Thoracic aorta (tissue), 2 donors: ENCODE results near the gene DPPA4. TPM values are rescaled to one million over a fixed set of nuclear protein-coding genes. Genes with fewer than 3 reads are reported as not detected.

Experiments
- ATAC-seq: fragments of 150-250 bp; one replicate; pipeline ENCODE4 v1.8.0; 2017; ENCODE audit warnings: low read depth; ENCODE audit not compliant: insufficient number of reproducible peaks, low FRiP score
- DNase-seq: peaks from one replicate; pipeline ENCODE4 v3.0.0-alpha.2; 2020; ENCODE audit warnings: low spot score
- H3K27ac ChIP-seq, 2 donors: fragments of 200-600 bp; sonication (generic); 1 replicate in 1 of 2; 2 replicates in 1 of 2; pipeline ENCODE4 v1.5.1; 2016; ENCODE audit warnings: mild to moderate bottlenecking in 2 of 2, moderate library complexity in 2 of 2
- H3K27me3 ChIP-seq: fragments of 200-600 bp; sonication (generic); replicated peaks from 2 replicates; pipeline ENCODE4 v1.6.0; 2016; ENCODE audit warnings: mild to moderate bottlenecking; ENCODE audit not compliant: insufficient read depth
- H3K36me3 ChIP-seq: fragments of 200-600 bp; sonication (generic); one replicate; pipeline ENCODE4 v1.5.1; 2016
- H3K4me1 ChIP-seq, 2 donors: fragments of 200-600 bp; sonication (generic); 1 replicate in 1 of 2; 2 replicates in 1 of 2; pipeline versions ENCODE4 v1.5.1 to v1.6.0; 2016; ENCODE audit warnings: low read depth in 2 of 2, mild to moderate bottlenecking in 1 of 2; ENCODE audit not compliant: control insufficient read depth in 1 of 2
- H3K4me3 ChIP-seq: fragments of 200-600 bp; sonication (generic); 2 replicates; pipeline ENCODE4 v1.5.1; 2016; ENCODE audit warnings: mild to moderate bottlenecking
- H3K9me3 ChIP-seq: fragments of 200-600 bp; sonication (generic); 2 replicates; pipeline ENCODE4 v1.5.1; 2016
- total RNA-seq, 2 donors: library from RNA; depleted of rRNA; stranded (reverse); fragments of >200 nt; gene quantifications; one replicate each; pipeline versions ENCODE4 v1.1.0 to v1.2.3, GENCODE V29; 2016
- TF ChIP-seq, protein P1 (sequence below): fragments of 200-600 bp; sonication (generic); IDR thresholded peaks from one replicate; pipeline ENCODE4 v1.5.1; 2019; ENCODE audit warnings: antibody characterized with exemption

The DPPA4 gene
- total RNA-seq, 2 donors from 2014 or later = not detected

DNA sequence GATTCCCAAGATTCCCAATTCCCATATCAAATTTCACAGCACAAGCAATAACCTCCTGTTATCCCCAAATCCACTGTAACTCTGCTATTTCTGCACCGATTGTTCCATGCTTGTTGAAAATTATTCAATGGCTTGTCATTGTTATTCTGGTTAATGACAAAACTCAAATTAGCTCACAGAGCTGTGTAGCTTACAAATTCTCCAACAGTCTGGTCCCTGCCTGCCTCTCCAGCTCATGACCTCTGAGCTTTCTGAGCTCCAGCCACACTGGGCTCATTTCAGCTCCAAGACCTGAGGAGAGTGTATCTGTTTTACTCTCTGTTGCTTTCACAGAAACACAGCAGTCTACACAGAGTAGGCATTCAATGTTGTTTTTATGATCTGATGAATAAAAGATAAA is 24.3 kb downstream of the DPPA4 start:
- Histone ChIP-seq H3K9me3 (no peaks in the 10 kb centered on the region), H3K4me1 (no peaks in the 10 kb centered on the region), H3K36me3 (no peaks in the 10 kb centered on the region), H3K4me3 (no peak overlapping the region), H3K27me3 (no peaks in the 10 kb centered on the region), H3K27ac (no peak overlapping the region)
- TF ChIP-seq, protein P1, sequence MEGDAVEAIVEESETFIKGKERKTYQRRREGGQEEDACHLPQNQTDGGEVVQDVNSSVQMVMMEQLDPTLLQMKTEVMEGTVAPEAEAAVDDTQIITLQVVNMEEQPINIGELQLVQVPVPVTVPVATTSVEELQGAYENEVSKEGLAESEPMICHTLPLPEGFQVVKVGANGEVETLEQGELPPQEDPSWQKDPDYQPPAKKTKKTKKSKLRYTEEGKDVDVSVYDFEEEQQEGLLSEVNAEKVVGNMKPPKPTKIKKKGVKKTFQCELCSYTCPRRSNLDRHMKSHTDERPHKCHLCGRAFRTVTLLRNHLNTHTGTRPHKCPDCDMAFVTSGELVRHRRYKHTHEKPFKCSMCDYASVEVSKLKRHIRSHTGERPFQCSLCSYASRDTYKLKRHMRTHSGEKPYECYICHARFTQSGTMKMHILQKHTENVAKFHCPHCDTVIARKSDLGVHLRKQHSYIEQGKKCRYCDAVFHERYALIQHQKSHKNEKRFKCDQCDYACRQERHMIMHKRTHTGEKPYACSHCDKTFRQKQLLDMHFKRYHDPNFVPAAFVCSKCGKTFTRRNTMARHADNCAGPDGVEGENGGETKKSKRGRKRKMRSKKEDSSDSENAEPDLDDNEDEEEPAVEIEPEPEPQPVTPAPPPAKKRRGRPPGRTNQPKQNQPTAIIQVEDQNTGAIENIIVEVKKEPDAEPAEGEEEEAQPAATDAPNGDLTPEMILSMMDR = no peak
- no peak for DNase-seq
- no peak for ATAC-seq

DNA sequence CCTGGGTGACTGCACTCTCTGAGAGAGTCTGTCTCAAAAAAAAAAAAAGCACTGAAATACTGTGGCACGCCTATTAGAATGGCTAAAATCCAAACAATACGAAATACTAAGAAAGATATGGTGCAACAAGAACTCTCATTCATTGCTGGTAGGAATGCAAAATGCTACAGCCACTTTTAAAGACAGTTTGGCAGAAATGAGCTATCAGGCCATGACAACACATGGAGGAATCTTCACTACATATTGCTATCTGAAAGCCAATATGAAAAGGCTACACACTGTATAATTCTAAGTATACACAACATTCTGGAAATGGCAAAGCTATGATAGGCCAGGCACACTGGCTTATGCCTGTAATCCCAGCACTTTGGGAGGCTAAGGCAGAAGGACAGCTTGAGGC is 39.9 kb downstream of the DPPA4 start:
- Histone ChIP-seq H3K36me3 (no peaks in the 10 kb centered on the region), H3K27ac (no peak overlapping the region), H3K4me3 (no peak overlapping the region), H3K9me3 (no peaks in the 10 kb centered on the region), H3K27me3 (no peaks in the 10 kb centered on the region), H3K4me1 (no peaks in the 10 kb centered on the region)
- DNase-seq (no peak), ATAC-seq (no peak)
- TF ChIP-seq, protein P1 = no peak

DNA sequence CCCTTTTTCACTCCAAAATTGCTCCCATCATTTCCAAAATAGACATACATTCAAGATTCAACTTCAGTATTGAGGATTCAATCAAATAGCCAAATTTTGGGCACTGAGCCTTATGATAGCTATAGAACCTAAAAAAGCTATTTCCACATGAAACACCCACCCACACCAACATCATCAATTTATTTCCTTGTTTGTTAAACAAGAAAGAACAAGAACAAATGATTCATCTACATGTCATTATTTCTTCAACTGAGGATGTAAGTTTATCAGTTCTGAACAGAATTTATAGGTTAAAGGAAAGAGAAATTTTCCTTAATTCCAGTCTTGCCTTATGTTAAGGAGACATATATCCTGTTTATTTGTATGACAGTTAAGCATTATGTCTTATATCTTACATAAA is 53.3 kb downstream of the DPPA4 start:
- no peak overlapping the region for H3K27ac ChIP-seq
- no peaks in the 10 kb centered on the region for H3K4me1 ChIP-seq
- ATAC-seq (no peak), DNase-seq (no peak)
- H3K9me3 ChIP-seq = no peaks in the 10 kb centered on the region
- no peaks in the 10 kb centered on the region for H3K27me3 ChIP-seq
- TF ChIP-seq, protein P1 = no peak
- no peak overlapping the region for H3K4me3 ChIP-seq
- no peaks in the 10 kb centered on the region for H3K36me3 ChIP-seq

DNA sequence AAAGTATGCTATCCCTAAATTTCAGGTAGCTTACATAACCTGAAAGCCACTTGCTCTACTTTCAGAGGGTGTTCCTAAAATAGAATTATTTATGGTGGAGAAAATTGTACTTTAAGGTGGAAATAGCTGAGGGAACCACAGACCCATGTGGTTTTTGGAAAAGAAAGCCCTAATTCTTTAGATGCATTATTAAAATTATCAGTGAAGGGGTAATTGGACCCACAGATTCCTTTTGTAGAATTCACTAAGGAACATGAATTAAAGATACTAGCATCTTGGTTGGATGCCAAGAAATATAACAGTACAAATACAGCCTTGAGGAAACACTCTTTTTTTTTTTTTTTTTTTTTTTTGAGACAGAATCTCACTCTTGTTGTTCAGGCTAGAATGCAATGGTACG is 58.8 kb downstream of the DPPA4 start:
- Histone ChIP-seq H3K27ac (peak overlapping the region in 1 of 2 donors; percentile 9), H3K4me1 (peaks cover 7 to 9% of the 10 kb centered on the region in 2 donors), H3K4me3 (no peak overlapping the region), H3K27me3 (no peaks in the 10 kb centered on the region), H3K36me3 (no peaks in the 10 kb centered on the region), H3K9me3 (no peaks in the 10 kb centered on the region)
- DNase-seq = no peak
- TF ChIP-seq, protein P1 = no peak
- no peak for ATAC-seq

DNA sequence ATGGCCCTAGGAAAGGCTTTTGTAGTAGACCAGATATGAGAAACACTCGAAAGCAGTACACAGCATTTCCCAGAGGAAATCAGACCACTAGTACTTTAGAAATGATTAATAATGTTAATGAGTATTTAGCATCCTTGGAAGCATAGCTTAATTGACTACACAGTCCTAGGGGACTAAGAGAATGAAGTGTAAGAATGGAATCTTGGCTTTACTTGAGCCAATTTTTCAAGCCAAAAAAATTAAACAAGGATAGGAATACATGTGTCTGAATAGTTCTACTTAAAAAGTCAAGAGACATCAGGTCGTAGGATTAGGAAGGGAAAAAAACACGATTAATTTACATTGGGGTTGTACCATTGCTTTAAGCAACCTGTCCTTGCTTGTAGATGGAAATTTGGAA is 59.2 kb downstream of the DPPA4 start:
- TF ChIP-seq, protein P1 = no peak
- DNase-seq (no peak), ATAC-seq (no peak)
- peak overlapping the region in 1 of 2 donors; percentile 9 for H3K27ac ChIP-seq
- no peak overlapping the region for H3K4me3 ChIP-seq
- no peaks in the 10 kb centered on the region for H3K36me3 ChIP-seq
- no peaks in the 10 kb centered on the region for H3K9me3 ChIP-seq
- no peaks in the 10 kb centered on the region for H3K27me3 ChIP-seq
- peaks cover 7 to 9% of the 10 kb centered on the region in 2 donors for H3K4me1 ChIP-seq

Other genes starting within 250 kb of the DPPA4 start
- gene MORC1, start 219.4 kb downstream of the DPPA4 start, total RNA-seq = not detected
- not detected for gene C3orf85, start 200.8 kb downstream of the DPPA4 start, total RNA-seq
- not detected for gene DPPA2, start 21.0 kb downstream of the DPPA4 start, total RNA-seq